Dedifferentiated amniotic fluid mesenchymal stem cell (primary cell): ENCODE data around the gene EPB41L1.

Source experiments
- DNase-seq: peaks from one replicate; pipeline ENCODE4 v3.0.0-alpha.2; 2016; ENCODE audit errors: extremely low spot score

EPB41L1 gene

DNA sequence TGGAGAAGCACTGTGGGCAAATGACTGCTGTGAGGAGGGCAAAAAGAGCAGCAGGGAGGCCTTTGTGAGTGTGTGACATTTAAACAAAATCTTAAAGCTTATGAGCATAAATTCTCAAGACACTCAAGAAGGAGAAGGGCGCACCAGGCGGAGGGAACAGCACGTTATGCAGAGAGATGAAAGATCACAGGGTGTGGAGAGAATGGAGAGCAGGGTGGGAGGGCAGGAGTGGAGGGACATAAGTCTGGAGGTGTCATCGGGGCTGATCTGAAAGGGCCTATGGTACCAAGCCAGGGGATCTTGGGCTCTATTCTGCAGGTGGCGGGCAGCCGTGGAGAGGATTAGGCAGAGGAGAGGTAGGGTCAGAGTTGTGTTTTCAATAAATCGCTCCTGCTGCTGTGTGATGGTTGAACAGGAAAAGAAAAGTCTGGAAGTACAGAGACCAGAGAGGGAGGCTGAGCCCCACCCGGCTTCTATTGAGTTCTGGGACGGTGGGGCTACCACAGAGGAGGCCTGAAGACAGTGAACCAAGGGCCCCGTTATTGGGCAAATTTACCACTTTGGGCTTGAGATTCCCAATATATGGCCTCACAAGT is 127.3 kb downstream of the EPB41L1 start:
- no peak for DNase-seq
